ENCODE measurements around the gene ENTR1.
A peak's percentile ranks its signal among the peaks of the same experiment; 100 is the strongest.
"Not testable (repeated sequence)": the region's sequence is repeated elsewhere in the genome, so short reads cannot be mapped to it uniquely, and the experiment has no call there.

The ENTR1 gene

GRCh38 chr9:136438548-136439480 is 28.4 kb upstream of the ENTR1 start:
- peak; percentile 18 for DNase-seq (ENCODE audit: low read depth)

- DNase-seq (ENCODE audit: low read depth) = no peak
Measured at GRCh38 chr9:136437839-136438547, 27.6 kb upstream of the ENTR1 start.

GRCh38 chr9:136437430-136437829 is 27.0 kb upstream of the ENTR1 start:
- no peak for DNase-seq (ENCODE audit: low read depth)

- no peak for DNase-seq (ENCODE audit: low read depth)
Measured at GRCh38 chr9:136436055-136436634, 25.7 kb upstream of the ENTR1 start.

GRCh38 chr9:136434580-136435169 is 24.3 kb upstream of the ENTR1 start:
- no peak for DNase-seq (ENCODE audit: low read depth)

- no peak for DNase-seq (ENCODE audit: low read depth)
Measured at GRCh38 chr9:136433849-136434579, 23.6 kb upstream of the ENTR1 start.

- no peak for DNase-seq (ENCODE audit: low read depth)
Measured at GRCh38 chr9:136433043-136433715, 22.8 kb upstream of the ENTR1 start.

GRCh38 chr9:136432591-136432990 is 22.2 kb upstream of the ENTR1 start:
- DNase-seq (ENCODE audit: low read depth) = no peak

- DNase-seq (ENCODE audit: low read depth) = no peak
Measured at GRCh38 chr9:136431782-136432350, 21.5 kb upstream of the ENTR1 start.

- DNase-seq (ENCODE audit: low read depth) = no peak
Measured at GRCh38 chr9:136430588-136431234, 20.3 kb upstream of the ENTR1 start.

- DNase-seq (ENCODE audit: low read depth) = no peak
Measured at GRCh38 chr9:136429683-136430491, 19.5 kb upstream of the ENTR1 start.

- DNase-seq (ENCODE audit: low read depth) = no peak
Measured at GRCh38 chr9:136429075-136429628, 18.7 kb upstream of the ENTR1 start.

GRCh38 chr9:136426787-136427186 is 16.4 kb upstream of the ENTR1 start:
- DNase-seq (ENCODE audit: low read depth) = no peak

GRCh38 chr9:136425367-136425766 is 15.0 kb upstream of the ENTR1 start:
- not testable (repeated sequence) for DNase-seq (ENCODE audit: low read depth)

GRCh38 chr9:136424750-136425362 is 14.4 kb upstream of the ENTR1 start:
- no peak for DNase-seq (ENCODE audit: low read depth)

- DNase-seq (ENCODE audit: low read depth) = no peak
Measured at GRCh38 chr9:136423432-136424146, 13.2 kb upstream of the ENTR1 start.

GRCh38 chr9:136422876-136423275 is 12.5 kb upstream of the ENTR1 start:
- no peak for DNase-seq (ENCODE audit: low read depth)

- no peak for DNase-seq (ENCODE audit: low read depth)
Measured at GRCh38 chr9:136421791-136422190, 11.4 kb upstream of the ENTR1 start.

All from stimulated activated CD8-positive, alpha-beta memory T cell treated with anti-CD3 and anti-CD28 coated beads, Interleukin-15, amount 100 ng/mL, for 1 hour (primary cell).